ENCODE data around the gene NR1I2.

DNA sequence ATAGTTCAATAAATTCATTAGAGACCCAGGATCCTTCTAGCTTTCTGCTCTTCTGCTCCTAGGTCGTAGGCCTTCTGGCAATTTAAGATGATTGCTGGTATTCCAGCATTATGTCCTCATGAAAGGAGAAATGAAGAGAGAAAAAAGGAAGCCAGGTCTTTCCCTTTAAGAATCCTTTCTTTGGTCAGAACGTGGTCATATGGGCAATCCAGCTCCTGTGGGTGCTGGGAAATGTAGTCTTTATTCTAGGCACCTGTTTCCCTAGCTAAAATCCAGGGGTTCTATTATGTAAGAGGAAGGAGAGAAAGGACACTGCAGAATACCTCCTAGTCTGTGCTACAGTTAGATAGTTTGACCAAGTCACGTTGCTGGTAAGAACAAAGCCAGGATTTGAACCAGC, 35.5 kb upstream of the NR1I2 start:
- TF ChIP-seq, protein P1, sequence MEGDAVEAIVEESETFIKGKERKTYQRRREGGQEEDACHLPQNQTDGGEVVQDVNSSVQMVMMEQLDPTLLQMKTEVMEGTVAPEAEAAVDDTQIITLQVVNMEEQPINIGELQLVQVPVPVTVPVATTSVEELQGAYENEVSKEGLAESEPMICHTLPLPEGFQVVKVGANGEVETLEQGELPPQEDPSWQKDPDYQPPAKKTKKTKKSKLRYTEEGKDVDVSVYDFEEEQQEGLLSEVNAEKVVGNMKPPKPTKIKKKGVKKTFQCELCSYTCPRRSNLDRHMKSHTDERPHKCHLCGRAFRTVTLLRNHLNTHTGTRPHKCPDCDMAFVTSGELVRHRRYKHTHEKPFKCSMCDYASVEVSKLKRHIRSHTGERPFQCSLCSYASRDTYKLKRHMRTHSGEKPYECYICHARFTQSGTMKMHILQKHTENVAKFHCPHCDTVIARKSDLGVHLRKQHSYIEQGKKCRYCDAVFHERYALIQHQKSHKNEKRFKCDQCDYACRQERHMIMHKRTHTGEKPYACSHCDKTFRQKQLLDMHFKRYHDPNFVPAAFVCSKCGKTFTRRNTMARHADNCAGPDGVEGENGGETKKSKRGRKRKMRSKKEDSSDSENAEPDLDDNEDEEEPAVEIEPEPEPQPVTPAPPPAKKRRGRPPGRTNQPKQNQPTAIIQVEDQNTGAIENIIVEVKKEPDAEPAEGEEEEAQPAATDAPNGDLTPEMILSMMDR (conservative IDR thresholded peaks at IDR 0.05; ENCODE audit: low read length) = no peak
- no peak for TF ChIP-seq EZH2phosphoT487 (IDR thresholded peaks at IDR 0.05; ENCODE audit: borderline replicate concordance)
